Measurements from ENCODE around the gene SLC17A1.

The SLC17A1 gene

GRCh38 chr6:25874118-25874517 is 42.3 kb upstream of the SLC17A1 start, which contains the start of gene SLC17A3:
SLC17A3 (minus strand) TSS chr6:25874243; CDS start chr6:25868387, 5,856 bp downstream.
- no peak for DNase-seq (ENCODE audit: low read depth)
- TF ChIP-seq CTCF (IDR thresholded peaks at IDR 0.05; ENCODE audit: low read depth, low read length, missing control alignments) = no peak
- no peak within 1 kb of the TSS for H3K4me3 ChIP-seq (ENCODE audit: low read depth, low read length)

GRCh38 chr6:25872814-25873213 is 41.0 kb upstream of the SLC17A1 start:
- no peak for DNase-seq (ENCODE audit: low read depth)
- no peak for TF ChIP-seq CTCF (IDR thresholded peaks at IDR 0.05; ENCODE audit: low read depth, low read length, missing control alignments)
- no peak overlapping the region for H3K4me3 ChIP-seq (ENCODE audit: low read depth, low read length)

- no peak overlapping the region for H3K4me3 ChIP-seq (ENCODE audit: low read depth, low read length)
- no peak for DNase-seq (ENCODE audit: low read depth)
- TF ChIP-seq CTCF (IDR thresholded peaks at IDR 0.05; ENCODE audit: low read depth, low read length, missing control alignments) = no peak
Measured at GRCh38 chr6:25869840-25870239, 38.0 kb upstream of the SLC17A1 start.

GRCh38 chr6:25868436-25869183 is 36.8 kb upstream of the SLC17A1 start:
- TF ChIP-seq CTCF (IDR thresholded peaks at IDR 0.05; ENCODE audit: low read depth, low read length, missing control alignments) = no peak

GRCh38 chr6:25866011-25866410 is 34.2 kb upstream of the SLC17A1 start:
- no peak for DNase-seq (ENCODE audit: low read depth)
- no peak for TF ChIP-seq CTCF (IDR thresholded peaks at IDR 0.05; ENCODE audit: low read depth, low read length, missing control alignments)
- no peak overlapping the region for H3K4me3 ChIP-seq (ENCODE audit: low read depth, low read length)

More at GRCh38 chr6:25868436-25869183, 36.8 kb upstream of the SLC17A1 start:
- no peak overlapping the region for H3K4me3 ChIP-seq (ENCODE audit: low read depth, low read length)
- no peak for DNase-seq (ENCODE audit: low read depth)

- no peak for TF ChIP-seq CTCF (IDR thresholded peaks at IDR 0.05; ENCODE audit: low read depth, low read length, missing control alignments)
Measured at GRCh38 chr6:25863360-25863759, 31.5 kb upstream of the SLC17A1 start.

GRCh38 chr6:25862199-25862598 is 30.3 kb upstream of the SLC17A1 start:
- no peak for DNase-seq (ENCODE audit: low read depth)
- TF ChIP-seq CTCF (IDR thresholded peaks at IDR 0.05; ENCODE audit: low read depth, low read length, missing control alignments) = no peak
- no peak overlapping the region for H3K4me3 ChIP-seq (ENCODE audit: low read depth, low read length)

More at GRCh38 chr6:25863360-25863759, 31.5 kb upstream of the SLC17A1 start:
- H3K4me3 ChIP-seq (ENCODE audit: low read depth, low read length) = no peak overlapping the region
- no peak for DNase-seq (ENCODE audit: low read depth)

All from GM12864 (cell line).